NCI-H1694 (cell line): ENCODE measurements around the gene KCNMA1.

Source experiments
- DNase-seq: peaks from one replicate; lab custom pipeline; 2025; lab: John Stamatoyannopoulos, UW

The KCNMA1 gene

DNA sequence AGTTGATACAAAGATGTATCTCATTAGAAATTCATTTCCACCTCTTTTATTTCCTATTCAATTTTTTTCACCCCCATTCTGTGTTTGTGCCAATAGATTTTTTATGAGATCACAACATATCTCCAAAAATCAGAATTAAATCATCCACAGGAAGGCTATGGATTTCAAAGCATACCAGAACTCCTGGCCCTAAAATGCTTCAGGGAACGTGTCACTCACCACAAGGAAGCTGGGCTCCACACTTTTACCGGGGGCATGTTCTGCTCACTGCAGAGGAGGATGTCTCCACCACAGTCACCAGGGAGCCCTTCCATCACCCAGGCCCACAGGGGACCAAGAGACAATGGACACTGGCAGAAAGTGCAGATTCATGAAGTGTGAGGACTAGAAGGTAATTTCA, 456.8 kb downstream of the KCNMA1 start:
- DNase-seq = no peak

DNA sequence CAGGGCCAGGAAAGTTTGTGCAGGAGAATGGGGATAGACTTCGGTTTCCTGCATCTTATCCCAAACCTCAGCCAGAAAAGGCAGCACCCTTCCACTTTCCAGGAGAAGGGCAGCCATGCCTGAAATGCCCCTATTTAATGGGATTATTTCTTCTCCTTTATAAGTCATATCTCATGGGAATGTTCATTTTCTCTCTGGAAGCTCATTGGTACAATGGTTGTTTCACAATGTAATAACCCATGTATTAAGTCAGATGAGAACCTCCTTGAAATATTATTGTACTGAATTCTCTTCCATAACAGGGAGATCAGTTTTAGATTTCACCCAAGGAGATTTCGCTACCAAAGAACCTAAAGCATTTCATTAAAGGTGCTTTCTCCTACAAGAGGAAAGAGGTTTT, 457.5 kb downstream of the KCNMA1 start:
- DNase-seq = no peak

DNA sequence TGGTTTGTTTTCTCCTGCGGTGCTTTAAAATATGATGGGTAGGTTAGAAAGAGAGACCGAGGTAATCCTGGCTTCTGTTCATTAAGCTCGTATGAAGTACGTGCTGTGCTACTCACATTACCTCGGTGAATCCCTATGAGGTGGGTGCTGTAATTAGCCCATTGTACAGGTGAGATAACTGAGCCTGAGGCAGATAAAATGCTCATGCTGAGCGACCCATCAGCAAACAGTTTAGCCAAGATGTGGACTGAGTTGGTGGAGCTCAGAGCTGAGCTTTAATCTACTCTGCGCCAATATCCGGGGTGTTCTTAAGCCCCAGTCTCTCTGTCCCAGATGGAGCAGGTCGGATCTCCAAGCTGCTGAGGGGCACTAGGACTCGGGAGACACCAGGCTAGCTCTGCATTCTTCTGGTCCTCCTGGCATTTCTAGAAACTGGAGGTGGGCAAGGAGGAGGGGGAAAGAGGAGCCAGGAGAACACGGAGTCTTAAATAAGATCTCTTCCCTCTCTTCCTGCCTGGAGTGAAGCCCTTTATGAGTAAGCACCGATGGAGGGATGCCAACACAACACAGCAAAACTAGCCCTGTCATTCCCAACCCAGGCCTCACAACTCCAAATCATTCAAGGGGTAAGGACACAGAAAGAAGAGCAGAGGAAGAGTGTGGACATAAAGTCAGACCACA, 458.5 kb downstream of the KCNMA1 start:
- no peak for DNase-seq

DNA sequence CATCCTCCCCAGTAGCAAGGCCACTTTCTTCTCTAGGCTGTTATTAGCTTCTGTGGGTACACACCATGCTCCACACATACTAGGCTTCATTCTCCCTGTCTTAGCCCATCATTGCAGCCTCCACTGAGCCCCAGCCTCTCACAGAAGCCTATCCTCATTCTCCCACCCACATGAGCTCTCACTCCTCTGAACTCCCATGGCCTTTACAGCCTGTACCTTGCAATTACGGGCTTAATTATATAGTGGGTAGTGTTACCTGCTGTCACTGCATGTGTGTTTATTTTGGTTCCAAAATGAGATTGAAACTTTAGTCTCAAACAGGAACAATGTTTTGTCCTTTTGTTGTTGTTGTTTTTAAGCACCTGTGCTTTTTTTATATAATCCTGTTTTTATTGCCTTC, 460.0 kb downstream of the KCNMA1 start:
- DNase-seq = no peak

DNA sequence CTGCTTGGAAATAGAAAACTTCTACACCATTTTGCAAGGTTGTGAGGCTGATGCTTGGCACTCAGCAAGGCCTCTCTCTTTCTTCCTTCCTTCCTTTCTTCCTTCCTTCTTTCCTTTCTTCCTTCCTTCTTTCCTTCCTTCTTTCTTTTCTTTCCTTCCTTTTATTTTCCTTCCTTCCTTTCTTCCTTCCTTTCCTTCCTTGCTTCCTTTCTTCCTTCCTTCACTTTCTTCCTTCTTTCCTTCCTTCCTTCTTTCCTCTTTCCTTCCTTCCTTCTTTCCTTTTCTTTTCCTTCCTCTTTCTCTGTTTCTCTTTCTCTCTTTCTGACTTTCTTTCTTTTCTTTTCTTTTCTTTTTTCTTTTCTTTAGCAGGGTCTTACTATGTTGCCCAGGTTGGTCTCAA, 460.4 kb downstream of the KCNMA1 start:
- no peak for DNase-seq

DNA sequence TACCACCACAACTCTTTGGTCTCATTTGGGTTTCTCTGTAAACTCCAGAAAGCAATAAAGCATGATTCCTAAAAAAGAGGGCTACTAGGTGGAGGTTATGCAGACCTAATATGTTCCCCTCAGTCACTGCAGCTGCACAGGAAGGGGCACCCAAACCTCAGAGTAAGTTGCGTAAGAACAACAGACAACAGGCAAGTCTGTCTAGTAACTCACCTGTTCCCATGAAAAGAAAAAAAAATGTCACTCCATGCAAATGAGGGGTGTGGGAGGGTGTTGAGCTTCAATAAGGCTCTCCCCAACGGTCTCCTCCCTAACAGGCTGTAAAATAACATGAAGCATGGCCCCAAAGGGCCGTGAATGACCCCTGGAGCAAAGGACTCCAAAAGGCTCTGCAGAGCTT, 461.4 kb downstream of the KCNMA1 start:
- no peak for DNase-seq

DNA sequence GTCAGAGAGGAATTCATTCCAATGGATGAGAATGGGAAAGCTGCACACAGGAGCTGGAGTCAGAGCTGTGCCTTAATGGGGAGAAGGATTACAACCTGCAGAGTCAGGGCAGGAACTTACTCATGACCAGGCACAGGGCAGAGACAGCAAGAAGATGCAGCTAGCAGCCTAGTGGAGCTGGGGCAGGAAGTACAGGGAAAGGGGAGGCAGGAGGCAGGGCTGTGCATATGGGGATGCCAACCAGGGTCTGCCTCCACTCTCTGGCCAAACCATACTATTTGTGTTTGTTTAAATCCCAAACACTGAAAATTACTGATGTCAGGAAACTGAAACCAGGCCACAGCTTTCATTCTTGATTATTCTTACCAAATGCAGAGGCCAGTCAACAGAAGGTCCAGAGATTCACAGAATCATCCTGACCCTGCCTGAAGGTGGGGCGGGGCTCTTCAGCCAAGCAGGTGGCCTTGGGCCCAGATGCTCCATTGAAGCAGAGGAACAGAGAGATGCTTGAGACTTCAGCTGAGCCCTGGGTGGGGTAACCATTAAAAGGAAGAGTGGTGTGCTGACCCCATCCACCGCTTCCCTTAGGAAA, 461.9 kb downstream of the KCNMA1 start:
- no peak for DNase-seq

DNA sequence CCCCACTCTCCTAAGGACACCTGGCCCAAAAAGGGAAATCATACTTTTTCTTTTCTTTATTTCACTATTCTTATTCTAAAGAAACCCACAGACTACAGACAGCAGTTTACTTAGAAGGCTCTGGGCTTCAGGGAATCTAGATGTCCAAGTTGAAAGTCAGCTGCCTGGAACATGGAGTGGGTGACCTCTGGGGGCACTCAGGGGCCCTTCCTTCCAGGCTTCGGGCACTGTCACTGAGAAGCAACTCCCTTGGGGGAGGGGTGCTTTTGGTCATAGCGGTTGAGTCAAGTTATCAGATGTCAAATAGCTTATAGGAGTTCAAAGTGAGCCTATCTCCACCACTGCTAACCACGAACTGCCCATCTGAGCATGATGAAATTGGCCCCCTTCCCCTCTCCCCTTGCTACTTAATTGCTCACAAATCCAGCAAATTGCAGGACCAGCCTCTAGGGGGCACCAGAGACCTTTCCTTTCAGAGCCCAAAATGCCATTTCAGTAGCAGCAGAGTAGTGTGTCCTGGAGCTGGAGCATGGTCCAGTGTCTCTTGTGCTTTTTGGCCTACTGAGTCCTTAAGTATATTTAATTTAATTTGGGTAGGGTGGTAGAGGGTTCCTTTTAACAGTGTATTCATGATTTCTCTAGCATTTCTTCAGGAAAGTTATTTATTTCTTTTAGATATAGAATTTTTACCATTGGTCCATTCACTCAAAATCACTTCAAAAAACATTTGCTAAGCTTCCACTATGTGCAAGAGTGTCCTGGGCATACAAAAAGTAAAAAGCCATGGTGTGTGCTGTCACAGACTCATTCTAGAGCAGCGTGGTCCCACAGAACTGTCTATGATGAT, 463.8 kb downstream of the KCNMA1 start:
- DNase-seq = peak; percentile 67

DNA sequence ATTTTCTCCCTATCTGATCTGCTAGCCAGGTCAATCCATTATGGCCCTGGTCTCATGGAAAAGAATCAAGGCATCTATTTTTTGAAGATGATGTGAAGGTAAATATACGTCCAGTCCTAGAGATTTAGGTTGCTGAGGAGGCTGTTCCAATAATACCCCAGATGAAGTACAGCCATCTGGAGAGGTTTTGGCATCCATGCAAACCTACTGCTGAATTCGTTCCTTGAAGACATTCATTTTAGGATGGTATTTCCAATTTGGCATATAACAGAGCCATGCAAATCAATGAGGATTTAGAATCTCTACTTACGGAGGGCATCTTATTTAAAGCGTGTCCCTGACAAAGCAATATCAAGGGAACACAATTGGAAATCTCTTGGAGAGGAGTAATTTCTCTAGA, 465.5 kb downstream of the KCNMA1 start:
- no peak for DNase-seq

DNA sequence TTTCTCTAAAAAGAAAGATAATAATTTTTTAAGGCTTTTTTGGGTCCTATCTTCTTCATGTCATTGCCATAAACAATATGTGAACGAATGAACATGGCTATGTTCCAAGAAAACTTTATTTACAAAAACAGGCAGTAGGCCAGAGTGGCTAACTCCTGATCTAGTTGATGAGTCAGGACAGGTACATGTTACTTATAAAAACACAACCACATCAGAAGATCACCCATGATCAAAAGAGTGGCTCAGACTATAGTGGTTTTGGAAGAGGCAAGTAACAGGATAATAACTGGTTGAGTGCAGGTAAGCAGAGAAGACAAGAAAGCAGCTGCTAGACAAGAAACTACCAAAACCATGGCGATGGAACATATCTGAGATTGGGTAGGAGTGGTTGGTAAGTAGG, 468.7 kb downstream of the KCNMA1 start:
- DNase-seq = no peak

DNA sequence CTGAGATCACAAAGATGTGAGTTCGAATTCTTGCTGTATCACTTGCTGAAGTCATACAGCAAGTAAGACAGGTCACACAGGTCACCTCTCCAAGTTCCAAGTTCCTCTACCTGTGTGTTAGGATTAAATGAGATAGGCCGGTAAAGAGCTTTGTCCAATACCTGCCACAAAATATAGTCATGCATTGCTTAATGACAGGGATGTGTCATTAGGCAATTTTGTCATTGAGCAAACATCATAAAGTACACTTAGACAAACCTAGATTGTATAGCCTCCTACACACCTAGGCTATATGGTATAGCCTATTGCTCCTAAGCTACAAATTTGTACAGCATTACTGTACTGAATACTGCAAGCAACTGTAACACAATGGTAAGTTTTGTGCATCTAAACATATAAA, 469.4 kb downstream of the KCNMA1 start:
- no peak for DNase-seq

DNA sequence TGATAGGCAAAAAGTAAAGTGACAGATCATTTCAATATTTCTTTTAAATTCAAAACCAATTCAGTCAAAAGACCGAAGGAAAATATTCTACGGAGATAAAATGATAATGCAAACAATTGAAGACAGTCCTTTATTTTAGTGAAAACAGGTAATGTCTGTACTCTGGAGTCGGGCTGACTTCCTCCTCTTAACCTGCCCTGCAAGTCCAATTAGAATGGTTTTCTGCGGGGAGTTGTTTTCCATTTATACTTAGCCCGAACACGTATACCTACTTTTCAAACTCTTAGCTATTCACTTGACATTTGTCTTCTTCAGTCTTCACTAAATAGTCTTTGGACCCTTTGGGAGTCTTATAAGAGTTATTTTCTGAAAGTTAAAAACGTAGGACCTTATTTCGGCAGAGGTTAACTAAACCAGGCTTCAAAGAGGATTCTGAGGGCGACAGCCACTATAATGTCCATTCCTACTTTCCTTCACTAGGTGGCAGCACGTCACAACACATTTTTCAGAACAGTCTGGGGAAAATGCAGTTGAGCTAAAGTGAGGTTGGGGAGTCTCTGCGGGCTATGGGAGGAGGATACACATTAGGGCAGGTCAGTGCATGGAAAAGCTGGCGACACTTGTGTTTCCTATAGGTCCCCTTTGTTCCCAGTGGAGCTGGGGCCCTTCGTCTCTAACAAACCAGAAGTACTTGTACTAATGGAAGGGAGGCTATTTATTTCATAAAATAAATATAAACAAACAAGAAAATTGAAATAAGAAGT, 472.0 kb downstream of the KCNMA1 start:
- peak; percentile 63 for DNase-seq

DNA sequence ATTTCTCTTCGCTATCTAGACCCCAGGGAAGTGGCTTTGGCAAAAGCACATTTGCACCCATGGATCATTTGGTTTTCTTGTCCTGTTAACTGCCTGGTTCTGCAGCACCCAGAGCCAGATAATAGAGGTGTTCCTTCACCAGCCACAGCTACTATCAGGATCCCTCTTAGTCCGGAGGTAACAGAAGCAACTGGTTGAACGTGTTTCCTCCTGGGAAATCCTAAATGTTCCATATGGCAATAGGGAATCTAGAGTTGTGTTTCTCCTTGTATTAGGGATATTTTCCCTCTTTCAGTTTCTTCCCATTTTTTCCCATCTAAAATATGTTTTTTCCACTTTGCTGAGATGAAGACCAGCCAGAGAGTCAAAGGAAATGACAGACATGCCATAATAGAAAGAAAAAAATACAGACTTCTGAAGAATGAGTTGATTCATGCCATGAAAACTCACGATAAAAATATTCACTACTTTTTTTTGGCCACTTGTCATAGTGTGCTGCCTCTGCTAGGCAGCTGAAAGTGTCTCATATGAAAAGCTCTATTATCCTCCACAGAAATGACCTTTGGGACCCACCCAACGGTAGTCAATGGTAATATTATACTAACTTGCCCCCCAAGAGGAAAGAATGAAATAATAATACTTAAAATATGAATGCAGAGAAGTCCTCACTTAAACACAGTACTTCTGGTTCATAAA, 472.8 kb downstream of the KCNMA1 start:
- DNase-seq = no peak

DNA sequence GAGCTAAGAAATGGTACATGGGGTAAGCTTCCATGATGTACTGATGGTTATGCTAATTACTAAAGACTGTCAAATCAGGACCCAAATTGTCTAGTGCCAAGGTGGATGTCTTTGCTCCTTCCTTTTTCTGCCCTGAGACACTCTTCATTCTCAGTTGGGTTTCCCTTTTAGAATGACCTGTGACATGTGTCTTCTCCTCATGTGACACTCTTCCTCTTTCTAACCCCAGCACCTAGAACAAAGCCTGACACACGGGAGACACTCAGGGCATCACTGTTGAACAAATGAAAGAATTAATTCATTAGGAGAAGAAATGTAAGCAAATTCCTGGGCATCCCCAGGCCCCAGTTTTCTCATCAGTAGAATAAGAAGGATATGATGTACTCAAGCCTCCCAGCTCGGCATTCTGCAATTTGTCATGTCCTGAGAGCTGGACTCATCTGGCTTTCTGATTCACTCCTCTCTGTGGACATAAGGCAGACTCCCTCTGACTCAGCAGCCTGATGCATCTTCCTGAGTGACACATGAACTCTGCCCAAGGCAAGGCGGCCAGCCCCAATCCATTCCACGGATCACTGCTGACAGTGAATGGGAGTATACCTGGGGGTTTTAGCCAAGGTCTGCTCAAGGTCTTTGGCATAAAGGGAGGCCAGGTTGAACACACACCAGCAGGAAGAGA, 473.8 kb downstream of the KCNMA1 start:
- no peak for DNase-seq

DNA sequence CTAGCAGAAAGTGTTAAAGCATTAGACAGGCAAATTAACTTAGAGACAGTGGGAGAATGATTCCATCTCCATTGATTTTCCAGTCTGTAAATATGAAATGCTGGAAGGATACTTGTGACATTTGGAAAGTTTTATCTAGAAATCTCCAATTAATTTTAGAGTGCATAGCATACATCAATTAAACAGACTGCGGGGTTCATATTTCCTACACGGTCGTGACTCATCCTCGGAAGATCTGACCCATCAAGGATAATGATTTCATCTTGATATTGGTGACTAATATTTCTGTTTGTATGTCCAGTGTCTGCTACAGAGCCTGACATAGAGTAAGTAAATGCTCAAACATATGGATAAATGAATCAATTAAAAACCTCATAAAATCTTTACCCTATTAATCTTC, 474.9 kb downstream of the KCNMA1 start:
- DNase-seq = no peak

DNA sequence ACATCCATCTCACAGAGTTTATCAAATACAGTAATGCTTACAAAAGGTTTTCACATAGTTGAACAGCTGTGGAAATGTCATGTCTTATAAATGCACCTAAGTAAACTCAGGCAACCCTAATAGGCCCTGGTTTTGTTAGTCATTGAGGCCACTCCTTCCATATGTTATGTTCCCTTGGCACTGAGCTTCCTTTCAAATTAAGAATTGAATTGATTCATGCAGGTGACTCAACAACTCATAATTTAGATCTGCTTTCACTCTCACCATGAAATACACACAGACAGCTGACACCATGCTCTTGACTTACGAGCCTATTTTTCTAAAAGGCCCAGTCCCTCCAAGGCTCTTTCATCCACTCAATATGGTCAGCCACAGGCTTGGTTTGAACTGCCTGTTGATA, 476.9 kb downstream of the KCNMA1 start:
- no peak for DNase-seq

DNA sequence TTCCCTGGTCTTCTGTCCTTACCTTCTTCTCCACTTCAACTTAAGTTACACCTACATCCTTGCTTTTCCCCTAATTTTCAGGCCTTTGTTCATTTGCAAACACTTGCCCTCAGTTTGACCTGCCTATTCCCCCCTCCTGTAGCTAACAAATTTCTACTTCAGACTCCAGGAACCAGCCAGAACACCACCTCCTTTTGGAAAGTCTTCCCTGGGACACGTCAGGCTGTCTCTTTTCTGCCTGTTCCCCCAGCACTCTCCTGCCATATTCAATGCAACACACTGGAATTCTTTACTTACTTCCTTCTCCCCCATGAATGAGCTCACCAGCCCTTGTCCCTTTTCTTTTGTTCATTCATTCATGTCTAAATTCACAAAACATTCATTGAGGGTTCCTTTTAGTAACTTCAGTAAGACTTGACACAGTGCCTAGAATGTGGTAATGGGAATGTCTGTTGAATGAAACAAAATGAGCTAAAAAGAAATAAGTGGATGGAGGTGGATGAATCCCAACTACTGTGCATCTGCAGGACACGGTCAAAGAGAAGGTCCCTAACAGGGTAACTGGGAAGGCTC, 478.0 kb downstream of the KCNMA1 start:
- no peak for DNase-seq

DNA sequence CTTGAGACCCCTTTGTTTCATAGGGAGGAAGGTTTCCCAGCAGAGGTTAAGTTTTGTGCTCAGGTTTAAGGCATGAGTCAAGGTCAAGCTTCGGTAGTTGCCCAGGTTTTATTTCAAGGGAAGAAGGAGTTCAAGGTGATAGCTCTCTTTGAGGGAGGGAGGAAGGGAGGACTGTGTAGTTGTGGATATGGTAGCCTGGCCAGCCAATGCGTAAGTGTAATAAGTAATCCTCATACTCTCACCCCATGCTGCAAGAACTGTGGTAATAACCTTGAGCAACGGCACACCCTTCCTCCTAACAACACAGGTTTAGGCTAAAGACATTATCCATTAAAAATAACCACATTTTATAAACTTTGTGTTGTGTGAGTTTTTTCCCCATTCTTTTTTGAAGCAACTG, 478.9 kb downstream of the KCNMA1 start:
- DNase-seq = no peak

DNA sequence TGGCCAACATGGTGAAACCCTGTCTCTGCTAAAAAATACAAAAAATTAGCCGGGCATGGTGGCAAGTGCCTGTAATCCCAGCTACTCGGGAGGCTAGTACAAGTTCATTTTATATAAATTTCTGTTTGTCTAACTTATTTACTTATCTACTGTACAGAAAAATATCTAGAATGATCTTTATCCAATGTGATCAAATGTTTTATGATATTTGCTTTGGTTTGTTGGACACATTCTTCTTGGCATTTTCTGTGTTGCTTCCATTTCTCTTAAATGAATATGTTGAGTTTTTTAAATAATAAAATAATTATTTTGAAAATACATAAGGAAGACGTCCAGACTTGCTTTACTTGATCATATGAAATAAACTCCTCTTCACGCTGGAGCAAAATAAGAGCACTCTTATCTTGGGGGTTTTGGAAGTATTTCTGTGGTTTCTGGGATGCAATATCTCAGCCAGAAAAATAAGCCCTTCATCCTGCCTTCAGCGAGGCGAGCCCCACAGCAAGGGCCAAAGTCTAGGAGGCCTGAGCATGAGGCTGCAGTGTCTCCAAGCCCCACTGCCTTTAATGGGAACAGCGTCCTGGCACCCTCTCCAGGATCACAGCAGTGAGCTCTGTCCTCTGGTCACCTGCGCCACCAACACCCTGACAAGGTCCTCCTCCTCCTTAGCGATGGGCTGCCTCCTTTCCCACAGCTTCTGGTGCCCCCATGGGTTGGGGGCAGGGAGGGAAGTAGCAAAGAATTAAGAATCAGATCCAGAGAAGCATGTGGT, 480.2 kb downstream of the KCNMA1 start:
- no peak for DNase-seq

DNA sequence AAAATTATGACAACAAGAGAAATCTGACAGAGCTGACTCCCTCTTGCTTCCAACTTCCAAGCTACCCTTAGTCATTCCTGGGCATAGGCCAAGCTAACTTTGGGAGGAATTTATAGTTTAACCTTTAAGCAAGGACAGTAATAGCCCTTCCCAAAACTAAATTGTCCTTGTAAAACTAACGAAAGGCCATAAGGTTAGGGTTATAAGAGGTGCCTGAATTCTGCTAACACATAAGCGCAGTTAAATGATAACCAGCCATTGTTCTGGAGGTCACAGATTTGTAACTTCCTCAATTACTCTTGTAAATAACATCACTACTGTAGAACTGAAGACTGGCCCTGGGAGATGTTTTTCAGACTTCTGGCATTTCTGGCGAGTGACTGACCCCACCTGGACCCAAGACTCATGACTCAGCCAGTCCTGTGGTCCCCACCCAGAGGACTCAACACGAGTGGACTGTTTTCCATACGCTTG, 481.2 kb downstream of the KCNMA1 start:
- no peak for DNase-seq
